GM21825 (cell line): ENCODE measurements around the gene FAM240A.
"Not testable (repeated sequence)": the region's sequence is repeated elsewhere in the genome, so short reads cannot be mapped to it uniquely, and the experiment has no call there.

Experiments
- ATAC-seq: cut with Tn5 transposase; IDR thresholded peaks from one replicate; pipeline ENCODE4 v1.9.1; 2021; ENCODE audit warnings: mild to moderate bottlenecking, moderate library complexity; ENCODE audit not compliant: unreplicated experiment

The FAM240A gene

DNA sequence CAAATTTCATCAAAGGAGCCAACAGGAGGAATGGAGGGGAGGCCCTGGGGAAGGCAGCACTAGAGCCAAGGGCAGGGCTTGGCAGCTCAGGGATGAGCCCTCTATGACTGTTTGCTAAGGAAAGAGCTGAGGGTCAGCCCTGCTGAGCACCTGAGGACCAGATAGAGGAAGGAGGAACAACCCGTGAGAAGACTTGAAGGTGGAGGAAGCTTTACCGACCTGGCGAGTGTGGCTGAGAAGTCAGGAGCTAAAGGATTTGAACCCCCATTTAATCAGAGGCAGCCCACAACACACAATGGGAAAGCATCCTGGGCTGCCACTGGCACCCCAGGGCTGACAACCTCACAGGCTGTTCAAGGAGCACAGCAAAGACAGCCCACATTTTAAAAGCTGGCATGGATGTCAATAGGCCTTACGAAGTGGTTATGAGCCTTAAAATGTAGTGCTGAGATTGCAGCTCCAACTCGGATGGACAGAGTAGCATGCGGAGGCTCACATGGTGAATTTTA is 25.5 kb upstream of the FAM240A start:
- no peak for ATAC-seq

DNA sequence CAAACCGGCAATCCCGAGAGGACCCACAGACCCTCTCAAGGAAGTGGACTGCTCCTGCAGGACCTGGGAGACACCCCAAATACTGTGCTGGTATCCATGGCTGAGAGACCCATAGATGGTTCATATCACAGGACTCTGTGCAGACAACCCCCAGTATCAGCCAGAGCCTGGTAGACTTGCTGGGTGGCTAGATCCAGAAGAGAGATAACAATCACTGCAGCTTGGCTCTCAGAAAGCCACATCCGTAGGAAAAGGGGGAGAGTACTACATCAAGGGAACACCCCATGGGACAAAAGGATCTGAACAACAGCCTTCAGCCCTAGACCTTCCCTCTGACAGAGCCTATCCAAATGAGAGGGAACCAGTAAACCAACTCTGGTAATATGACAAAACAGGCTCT is 25.1 kb upstream of the FAM240A start:
- ATAC-seq = not testable (repeated sequence)

GRCh38 chr3:46593274-46593862 is 19.0 kb upstream of the FAM240A start:
- ATAC-seq = no peak

DNA sequence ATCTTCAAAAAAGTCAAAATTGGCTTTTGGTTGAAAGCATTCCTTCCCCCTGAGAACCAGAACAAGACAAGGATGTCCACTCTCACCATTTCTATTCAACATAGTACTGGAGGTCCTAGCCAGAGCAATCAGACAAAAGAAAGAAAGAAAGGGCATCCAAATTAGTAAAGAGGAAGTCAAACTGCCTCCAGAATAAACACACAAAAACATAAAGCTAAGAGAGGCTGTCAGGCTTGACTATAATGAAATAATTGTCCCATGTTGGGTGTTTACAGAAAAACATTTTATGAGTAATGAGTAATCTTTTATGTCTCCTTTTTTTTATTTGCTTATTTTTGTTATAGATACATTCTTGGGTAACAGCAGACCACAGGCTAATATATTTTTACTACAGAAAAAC is 18.3 kb upstream of the FAM240A start:
- ATAC-seq = no peak

GRCh38 chr3:46594723-46595122 is 17.6 kb upstream of the FAM240A start:
- ATAC-seq = no peak

- ATAC-seq = no peak
Observed at GRCh38 chr3:46595819-46596314, 16.5 kb upstream of the FAM240A start.

DNA sequence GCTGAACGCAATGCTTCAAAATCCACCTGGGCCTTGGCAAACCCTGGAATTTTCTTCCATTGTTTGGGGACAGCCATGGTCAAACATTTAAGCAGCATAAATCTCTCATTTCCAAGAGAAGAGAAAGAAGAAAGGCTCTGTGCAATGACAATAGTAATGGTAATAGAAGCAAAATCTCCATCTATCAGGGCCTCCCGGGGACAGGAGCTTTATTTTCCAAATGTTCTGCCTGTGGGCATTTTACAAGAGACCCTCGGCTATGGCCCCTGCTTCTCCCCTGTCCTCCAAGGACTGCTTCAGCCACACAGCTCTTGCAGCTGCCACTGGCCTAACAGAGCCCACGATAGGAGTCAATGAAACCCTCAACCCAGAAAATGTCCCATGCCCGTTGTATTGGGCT is 12.7 kb upstream of the FAM240A start:
- ATAC-seq = no peak

GRCh38 chr3:46603446-46604046 is 8.8 kb upstream of the FAM240A start:
- ATAC-seq = no peak

DNA sequence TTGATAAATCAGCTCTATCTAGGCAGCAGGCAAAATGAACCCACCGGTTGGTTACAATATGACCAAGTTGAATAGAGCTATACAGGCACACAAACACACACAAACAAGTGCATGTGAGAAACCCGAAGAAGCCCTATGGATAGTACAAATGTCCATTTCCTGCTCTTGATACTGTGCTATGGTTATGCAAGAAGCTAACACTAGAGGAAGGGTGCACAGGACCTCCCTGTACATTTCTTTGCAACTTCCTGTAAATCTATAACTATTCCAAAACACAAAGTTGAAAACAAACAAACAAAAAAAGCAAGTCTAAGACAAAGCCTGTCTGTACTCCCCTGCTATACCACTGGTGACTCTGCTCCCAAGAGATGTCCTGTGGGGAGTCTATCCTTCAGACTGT is 8.2 kb upstream of the FAM240A start:
- ATAC-seq = no peak

DNA sequence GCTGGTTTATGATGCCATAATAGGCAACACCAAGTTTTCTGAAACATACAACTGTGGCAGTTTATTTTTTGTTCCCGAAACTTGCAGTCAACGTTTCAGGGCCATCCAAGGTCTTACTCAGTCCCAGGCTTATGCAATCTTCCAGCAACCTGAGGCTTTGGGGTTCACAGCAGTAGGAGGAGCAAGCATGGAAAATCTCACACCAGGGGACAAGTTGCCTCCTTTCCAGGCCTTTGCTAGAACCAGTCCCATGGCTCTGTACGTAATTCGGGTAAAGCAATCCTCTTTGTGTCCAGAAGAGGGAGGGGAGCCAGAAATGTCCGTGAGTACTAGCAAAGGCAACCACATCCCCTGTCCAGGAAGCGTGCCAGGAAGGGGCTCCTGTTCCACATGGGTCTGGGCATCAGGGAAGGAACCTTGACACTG is 4.7 kb upstream of the FAM240A start:
- no peak for ATAC-seq

DNA sequence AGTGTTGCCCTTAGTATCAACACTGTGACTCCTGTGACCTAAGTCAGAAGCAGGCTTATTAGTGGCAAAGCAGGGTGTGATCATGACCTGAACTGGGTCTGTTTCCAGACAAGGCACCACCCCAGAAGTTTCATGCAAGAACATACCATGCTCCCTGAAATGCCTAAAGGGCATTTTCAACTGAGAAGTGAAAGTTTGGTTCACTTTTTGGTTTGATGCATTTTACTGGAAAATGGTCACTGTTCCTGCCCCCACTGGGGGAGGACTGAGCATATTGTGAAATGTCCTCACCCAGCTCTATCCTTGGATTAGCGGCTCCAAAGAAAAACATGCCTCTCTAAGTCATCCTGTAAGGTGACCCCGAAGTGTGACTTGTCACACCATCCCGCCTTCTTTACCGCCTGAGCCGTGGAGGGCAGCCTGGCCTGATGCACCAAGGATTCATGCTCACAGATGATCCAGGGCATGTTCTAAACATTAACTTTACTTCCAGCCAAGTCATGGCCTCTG is 3.1 kb upstream of the FAM240A start:
- no peak for ATAC-seq

DNA sequence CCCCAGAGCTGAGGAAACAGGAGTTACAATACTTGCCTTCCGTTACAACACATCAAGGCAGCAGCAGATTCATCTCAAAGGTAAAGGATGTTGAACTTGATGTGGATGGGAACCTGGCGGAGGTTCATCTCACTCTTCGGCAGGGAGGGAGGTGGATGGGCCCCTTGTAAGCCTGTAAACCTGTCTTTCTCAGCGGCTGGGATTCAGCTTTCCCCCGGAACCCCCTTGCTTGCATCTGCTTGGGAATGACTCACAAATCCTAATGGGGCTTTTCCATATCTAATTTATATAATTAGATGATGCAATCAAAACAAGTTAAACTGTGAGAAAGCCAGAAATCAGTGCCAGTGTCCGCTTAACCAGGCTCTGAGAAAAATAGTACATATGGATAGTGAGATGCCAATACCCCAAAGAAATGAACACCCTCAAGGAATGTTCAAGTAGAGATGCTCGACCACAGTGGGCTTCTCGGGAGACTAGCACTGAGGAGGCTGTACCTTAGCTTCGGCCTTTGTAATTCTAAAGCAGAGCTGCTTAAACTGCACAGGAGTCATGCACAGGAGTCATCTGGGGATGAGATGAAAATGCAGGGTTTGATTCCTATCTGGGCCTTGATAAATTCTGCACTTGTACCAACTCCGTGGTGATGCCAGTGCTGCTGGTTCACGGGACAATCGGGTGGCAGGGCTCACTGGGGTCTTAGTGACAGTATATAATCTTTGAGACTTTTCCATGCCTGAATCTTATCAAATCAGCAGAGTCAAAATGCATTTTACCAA is 2.2 kb upstream of the FAM240A start:
- ATAC-seq = no peak

DNA sequence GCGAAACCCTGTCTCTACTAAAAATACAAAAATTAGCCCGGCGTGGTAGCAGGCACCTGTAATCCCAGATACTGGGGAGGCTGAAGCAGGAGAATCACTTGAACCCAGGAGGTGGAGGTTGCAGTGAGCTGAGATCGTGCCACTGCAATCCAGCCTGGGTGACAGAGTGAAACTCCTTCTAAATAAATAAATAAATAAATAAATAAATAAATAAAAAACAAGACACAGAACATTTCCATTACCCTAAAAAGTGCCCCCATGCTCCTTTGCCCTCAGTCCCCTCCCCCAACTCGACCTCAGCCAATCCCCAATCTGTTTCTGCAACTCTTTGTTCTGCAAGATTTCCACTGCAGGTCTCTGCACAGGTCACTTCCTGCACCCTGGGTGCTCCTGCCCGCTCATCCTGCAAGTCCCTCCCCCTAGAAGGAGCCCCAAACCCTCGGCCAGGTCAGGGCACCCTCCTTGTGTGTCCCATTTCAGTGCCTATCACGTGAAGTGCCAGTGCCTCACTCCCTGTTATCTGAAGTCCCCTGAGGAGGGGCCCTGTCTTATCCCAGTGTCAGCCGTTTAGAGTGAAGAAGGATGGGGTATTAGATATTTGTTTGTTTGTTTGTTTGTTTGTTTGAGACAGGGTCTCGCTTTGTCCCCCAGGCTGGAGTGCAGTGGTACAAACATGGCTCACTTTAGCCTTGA is 1.1 kb downstream of the FAM240A start:
- no peak for ATAC-seq

DNA sequence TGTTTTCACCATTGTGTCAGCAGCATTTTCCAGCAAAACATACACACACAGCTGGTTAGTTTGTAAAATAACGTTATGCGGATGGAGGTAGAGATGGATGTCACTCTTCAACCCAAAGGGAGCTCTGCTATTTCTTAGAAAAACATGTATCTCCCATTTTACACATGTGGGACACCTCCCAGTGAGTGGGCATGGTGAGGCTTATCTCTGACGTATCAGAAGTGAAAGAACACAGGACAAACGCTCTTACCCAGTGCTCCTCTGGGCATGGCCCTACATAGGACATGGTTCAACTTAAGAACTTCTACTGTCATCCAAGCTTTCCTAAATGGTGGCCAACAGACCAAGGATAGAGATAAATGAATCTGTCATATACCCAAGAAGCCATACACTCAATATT is 2.1 kb downstream of the FAM240A start:
- no peak for ATAC-seq

- no peak for ATAC-seq
Observed at GRCh38 chr3:46615050-46615775, 2.9 kb downstream of the FAM240A start.

DNA sequence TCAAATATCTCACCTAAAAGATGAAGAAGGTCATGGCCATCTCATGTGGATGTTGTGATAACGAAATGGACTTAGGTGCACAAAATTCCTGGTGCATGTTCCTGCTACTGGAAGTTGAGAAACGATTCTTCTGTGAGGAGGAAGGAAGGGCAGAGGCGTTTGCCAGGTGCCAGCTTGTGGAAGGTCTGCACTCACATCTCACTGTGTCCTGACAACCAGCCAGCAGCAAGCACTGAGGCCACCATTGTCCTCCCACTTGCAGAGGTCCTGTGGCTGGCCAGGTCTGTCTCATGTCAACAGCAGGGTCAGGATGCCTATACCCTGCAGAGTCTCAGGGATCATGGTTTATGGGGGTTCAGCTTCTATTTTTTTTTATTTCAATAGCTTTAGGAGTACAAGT is 3.7 kb downstream of the FAM240A start:
- ATAC-seq = no peak

DNA sequence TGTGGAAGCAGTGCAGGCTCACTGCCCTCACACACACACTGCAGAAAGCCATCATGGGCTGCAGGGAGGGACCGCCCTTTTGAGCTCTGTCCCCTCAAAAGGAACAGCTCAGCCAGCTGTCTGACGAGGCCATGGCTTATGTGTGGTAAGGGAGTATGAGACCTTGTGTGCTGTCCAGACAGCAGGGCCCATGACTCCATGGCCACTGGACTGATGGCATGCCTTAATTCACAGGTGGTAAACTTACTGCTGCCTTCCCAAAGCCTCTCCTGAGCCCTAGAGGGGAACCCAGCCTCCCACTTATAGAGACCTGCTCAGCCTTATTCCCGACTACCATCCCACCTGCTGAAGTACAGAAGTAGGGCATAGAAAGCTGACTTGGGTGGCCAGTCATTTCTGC is 5.6 kb downstream of the FAM240A start:
- no peak for ATAC-seq

- ATAC-seq = no peak
Observed at GRCh38 chr3:46619845-46620778, 7.8 kb downstream of the FAM240A start.

DNA sequence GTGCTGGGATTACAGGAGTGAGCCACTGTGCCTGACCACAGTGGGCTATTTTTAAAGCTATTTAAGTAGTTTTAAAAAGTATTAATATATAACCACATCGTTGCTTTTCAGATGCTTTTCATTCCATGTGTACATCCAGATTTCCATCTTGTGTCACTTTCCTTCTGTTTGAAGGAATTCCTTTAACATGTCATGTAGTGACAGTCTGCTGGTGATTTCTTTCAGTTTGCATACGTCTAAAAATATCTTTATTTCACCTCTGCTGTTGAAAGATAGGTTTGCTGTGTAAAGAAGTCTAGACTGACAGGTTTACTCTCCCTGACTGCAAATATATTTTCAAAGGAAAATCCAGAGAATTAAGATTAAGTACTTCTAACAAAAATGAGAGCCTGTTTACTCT is 12.2 kb downstream of the FAM240A start:
- no peak for ATAC-seq
